Colonic mucosa (tissue), 4 donors: ENCODE measurements around the gene FRK. TPM values are rescaled to one million over a fixed set of nuclear protein-coding genes. Genes with fewer than 3 reads are reported as not detected.

Experiments
- DNase-seq: peaks from one replicate; pipeline ENCODE4 v3.0.0-alpha.2; 2020
- H3K27ac ChIP-seq: fragments of 200-600 bp; one replicate; pipeline ENCODE4 v1.8.0; 2021
- H3K27me3 ChIP-seq: fragments of 200-600 bp; one replicate; pipeline ENCODE4 v1.8.0; 2021
- H3K36me3 ChIP-seq: fragments of 200-600 bp; one replicate; pipeline ENCODE4 v1.8.0; 2021
- H3K4me1 ChIP-seq: fragments of 200-600 bp; one replicate; pipeline ENCODE4 v1.8.0; 2021; ENCODE audit warnings: mild to moderate bottlenecking
- H3K4me3 ChIP-seq: fragments of 200-600 bp; one replicate; pipeline ENCODE4 v1.8.0; 2021
- H3K9ac ChIP-seq, 2 donors: one replicate each; pipeline ENCODE4 v1.7.0; 2013; ENCODE audit warnings: control low read depth in 2 of 2, low read depth in 2 of 2, low read length in 2 of 2
- H3K9me3 ChIP-seq: fragments of 200-600 bp; one replicate; pipeline ENCODE4 v1.8.0; 2021
- CTCF ChIP-seq: fragments of 200-600 bp; IDR thresholded peaks from one replicate; pipeline ENCODE4 v1.8.0; 2022; ENCODE audit warnings: antibody characterized with exemption, mild to moderate bottlenecking
- intact Hi-C: fragments of 100-400 bp; cut with DNase I; formaldehyde crosslinking; loops from one replicate; pipeline ENCODE4 v1.14.1; 2022
- total RNA-seq, 2 donors: library from RNA; stranded (reverse); fragmentation: NEBNext Ultra II Directional in 1 of 2; extraction: Animal tissue kit (Norgen Biotek cat#: 25700) in 1 of 2; gene quantifications; one replicate each; pipeline ENCODE4 v1.2.1, GENCODE V29; 2021
- donor health status: healthy.
- donor health status: DM: no; HTN: no; CAD: no.
- donor health status: DM: no; HTN: no; CAD: no.

Gene FRK
- total RNA-seq, 2 donors from 2014 or later = 25.9 to 27.1 TPM

DNA sequence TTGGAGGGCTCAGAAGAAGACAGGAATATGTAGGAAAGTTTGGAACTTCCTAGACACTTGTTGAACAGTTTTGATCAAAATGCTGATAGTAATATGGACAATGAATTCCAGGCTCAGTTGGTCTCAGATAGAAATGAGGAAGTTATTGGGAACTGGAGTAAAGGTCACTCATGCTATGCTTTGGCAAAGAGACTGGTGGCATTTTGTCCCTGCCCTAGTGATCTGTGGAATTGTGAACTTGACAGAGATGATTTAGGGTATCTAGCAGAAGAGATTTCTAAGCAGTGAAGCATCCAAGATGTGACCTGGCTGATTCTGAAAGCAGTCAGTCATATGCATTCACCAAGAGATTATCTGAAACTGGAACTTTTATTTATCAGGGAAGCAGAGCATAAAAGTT, 45.1 kb downstream of the FRK start:
- Histone ChIP-seq H3K36me3 (no peaks in the 10 kb centered on the region), H3K4me3 (no peak overlapping the region), H3K4me1 (peaks cover 3% of the 10 kb centered on the region), H3K27me3 (no peaks in the 10 kb centered on the region), H3K27ac (no peak overlapping the region), H3K9me3 (no peaks in the 10 kb centered on the region), H3K9ac (no peak overlapping the region)
- no peak for DNase-seq
- intact Hi-C loops = no loop called here
- TF ChIP-seq CTCF = no peak

DNA sequence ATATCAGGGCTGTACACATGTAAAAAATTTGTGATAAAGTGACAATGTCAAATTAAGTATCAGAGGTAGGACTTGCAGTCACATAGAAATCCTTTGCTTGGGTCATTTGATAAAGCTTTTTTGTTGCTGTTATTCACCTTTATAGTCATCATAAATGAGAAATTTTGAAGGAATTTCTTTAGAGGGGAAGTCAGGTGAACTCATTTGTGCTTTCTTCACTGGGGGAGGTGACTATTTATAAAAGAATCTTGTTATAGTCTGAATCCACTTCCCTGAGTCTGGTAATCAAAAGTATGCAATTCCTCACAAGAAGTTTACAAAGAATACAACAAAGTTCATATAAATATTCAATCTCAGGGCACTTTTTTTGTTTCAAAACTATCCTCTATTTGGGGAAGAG, 47.7 kb downstream of the FRK start:
- Histone ChIP-seq H3K4me3 (no peak overlapping the region), H3K27ac (peak overlapping the region; percentile 54), H3K9ac (no peak overlapping the region), H3K9me3 (no peaks in the 10 kb centered on the region), H3K4me1 (peaks cover 3% of the 10 kb centered on the region), H3K36me3 (no peaks in the 10 kb centered on the region), H3K27me3 (no peaks in the 10 kb centered on the region)
- TF ChIP-seq CTCF = no peak
- intact Hi-C loops = no loop called here
- DNase-seq = no peak

DNA sequence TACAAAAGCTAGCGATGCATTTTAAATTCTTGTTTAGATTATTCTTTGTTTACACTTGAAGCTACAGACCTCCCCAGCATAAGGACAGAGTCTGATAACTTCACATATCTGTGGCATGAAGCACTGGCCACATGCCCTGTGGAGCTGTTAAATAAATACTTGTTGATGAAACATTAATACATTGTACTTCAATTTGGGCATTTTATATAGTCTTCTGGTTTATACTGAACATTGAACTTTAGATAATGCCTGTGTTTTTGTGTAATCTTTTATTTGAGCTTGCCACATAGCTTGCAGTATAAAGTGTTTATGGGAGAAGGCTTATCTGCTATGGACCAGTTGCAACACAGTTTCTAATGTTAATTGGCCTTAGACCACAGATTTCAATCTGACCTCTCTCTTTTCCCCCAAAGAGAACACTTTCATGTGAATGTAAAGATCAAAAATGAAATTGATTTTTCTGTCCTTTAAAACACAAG, 48.2 kb downstream of the FRK start:
- Histone ChIP-seq H3K4me1 (peaks cover 3% of the 10 kb centered on the region), H3K27ac (peak overlapping the region; percentile 54)

DNA sequence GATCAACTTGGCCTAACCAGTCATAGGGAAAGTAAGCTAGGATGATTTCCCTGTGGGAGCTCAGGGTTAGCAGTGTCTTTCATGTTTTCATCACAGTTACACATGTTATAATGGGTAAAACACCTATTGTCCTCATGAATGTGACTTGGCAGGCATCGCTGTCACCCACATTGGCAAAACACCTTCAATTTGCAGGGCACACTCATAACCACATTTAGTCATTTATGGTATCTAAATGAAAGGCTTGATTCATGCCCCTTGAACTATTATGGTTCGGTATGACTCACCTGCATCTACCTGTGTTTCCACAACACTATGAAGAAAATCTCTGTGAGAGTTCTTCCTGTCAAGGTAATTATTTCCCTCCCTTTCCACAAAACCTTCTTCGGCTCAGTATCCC, 49.2 kb downstream of the FRK start:
- TF ChIP-seq CTCF = no peak
- DNase-seq = peak; percentile 44

More for the DNA sequence above, 48.2 kb downstream of the FRK start:
- Histone ChIP-seq H3K36me3 (no peaks in the 10 kb centered on the region), H3K27me3 (no peaks in the 10 kb centered on the region), H3K4me3 (no peak overlapping the region), H3K9ac (peak overlapping the region in 1 of 2 donors; percentile 6), H3K9me3 (no peaks in the 10 kb centered on the region)
- no peak for DNase-seq
- TF ChIP-seq CTCF = no peak
- intact Hi-C loops = no loop called here

GRCh38 chr6:116010790-116011401, 49.8 kb downstream of the FRK start:
- H3K27me3 ChIP-seq = no peaks in the 10 kb centered on the region
- no peaks in the 10 kb centered on the region for H3K36me3 ChIP-seq
- peak; percentile 86 for DNase-seq
- peak; percentile 85 for TF ChIP-seq CTCF
- H3K9me3 ChIP-seq = no peaks in the 10 kb centered on the region
- peak overlapping the region; percentile 54 for H3K27ac ChIP-seq
- intact Hi-C loops = loop anchor here (2.0 kb wide), 1 partner anchor 86 kb away; no protein-coding TSS in a partner anchor
- H3K4me1 ChIP-seq = peaks cover 3% of the 10 kb centered on the region
- H3K4me3 ChIP-seq = no peak overlapping the region
- peak overlapping the region in 1 of 2 donors; percentile 6 for H3K9ac ChIP-seq

More for the DNA sequence above, 49.2 kb downstream of the FRK start:
- Histone ChIP-seq H3K27ac (peak overlapping the region; percentile 54), H3K4me1 (peaks cover 3% of the 10 kb centered on the region), H3K36me3 (no peaks in the 10 kb centered on the region), H3K4me3 (no peak overlapping the region), H3K9ac (peak overlapping the region in 1 of 2 donors; percentile 6), H3K9me3 (no peaks in the 10 kb centered on the region), H3K27me3 (no peaks in the 10 kb centered on the region)
- intact Hi-C loops = loop anchor here (2.0 kb wide), 1 partner anchor 85 kb away; no protein-coding TSS in a partner anchor
